Immature natural killer cell (primary cell): ENCODE results near the gene SLC52A3. TPM values are rescaled to one million over a fixed set of nuclear protein-coding genes. Genes with fewer than 3 reads are reported as not detected.
"Not testable (repeated sequence)": the region's sequence is repeated elsewhere in the genome, so short reads cannot be mapped to it uniquely, and the experiment has no call there.

Source experiments
- DNase-seq, 3 donors: peaks; one replicate each; pipeline ENCODE4 v3.0.0; 2022; ENCODE audit warnings: mixed read lengths in 1 of 3
- H3K27ac Mint-ChIP-seq, 6 donors: one replicate each; pipeline ENCODE4 v1.8.0; 2020; ENCODE audit warnings: mixed read lengths in 6 of 6, mild to moderate bottlenecking in 5 of 6, inconsistent platforms in 4 of 6, moderate library complexity in 3 of 6
- H3K27me3 Mint-ChIP-seq, 3 donors: one replicate each; pipeline ENCODE4 v1.8.0; 2020 to 2021; ENCODE audit warnings: low read depth in 3 of 3, mild to moderate bottlenecking in 3 of 3, mixed read lengths in 3 of 3, moderate library complexity in 3 of 3, inconsistent platforms in 1 of 3
- H3K36me3 Mint-ChIP-seq, 3 donors: one replicate each; pipeline ENCODE4 v1.8.0; 2020; ENCODE audit warnings: mixed read lengths in 3 of 3, inconsistent platforms in 2 of 3, mild to moderate bottlenecking in 2 of 3
- H3K4me1 Mint-ChIP-seq, 2 donors: one replicate each; pipeline ENCODE4 v1.8.0; 2020; ENCODE audit warnings: inconsistent platforms in 2 of 2, mild to moderate bottlenecking in 2 of 2, mixed read lengths in 2 of 2, moderate library complexity in 1 of 2
- H3K4me3 Mint-ChIP-seq, 5 donors: one replicate each; pipeline ENCODE4 v1.8.0; 2020; ENCODE audit warnings: mild to moderate bottlenecking in 5 of 5, mixed read lengths in 5 of 5, inconsistent platforms in 3 of 5, moderate library complexity in 3 of 5
- H3K9me3 Mint-ChIP-seq, 6 donors: one replicate each; pipeline ENCODE4 v1.8.0; 2020; ENCODE audit warnings: mild to moderate bottlenecking in 6 of 6, mixed read lengths in 6 of 6, inconsistent platforms in 4 of 6, moderate library complexity in 3 of 6
- polyA plus RNA-seq, 3 donors: library from polyadenylated mRNA; unstranded; fragments of 300-500 nt; fragmentation: Illumina TruSeq; gene quantifications; one replicate each; pipeline ENCODE4 v1.2.3, GENCODE V29; 2021

SLC52A3 gene
- polyA plus RNA-seq, 3 donors from 2014 or later: not detected

GRCh38 chr20:731891-732560 lies 36.3 kb downstream of the SLC52A3 start:
- no peaks in the 10 kb centered on the region for H3K9me3 Mint-ChIP-seq
- H3K27ac Mint-ChIP-seq: no peak overlapping the region
- no peak for DNase-seq
- no peak overlapping the region for H3K4me3 Mint-ChIP-seq
- H3K4me1 Mint-ChIP-seq: peaks cover 0 to 2% of the 10 kb centered on the region in 2 donors
- no peaks in the 10 kb centered on the region for H3K36me3 Mint-ChIP-seq
- H3K27me3 Mint-ChIP-seq: peaks cover 0 to 7% (median 4%) of the 10 kb centered on the region in 3 donors

- Mint-ChIP-seq H3K27me3 (peaks cover 4 to 9% (median 8%) of the 10 kb centered on the region in 3 donors), H3K27ac (no peak overlapping the region), H3K4me1 (peaks cover 0 to 2% of the 10 kb centered on the region in 2 donors), H3K36me3 (no peaks in the 10 kb centered on the region), H3K4me3 (no peak overlapping the region), H3K9me3 (no peaks in the 10 kb centered on the region)
- no peak for DNase-seq
These were observed 38.3 kb downstream of the SLC52A3 start for GRCh38 chr20:730005-730404.

- Mint-ChIP-seq H3K36me3 (no peaks in the 10 kb centered on the region), H3K4me3 (no peak overlapping the region), H3K9me3 (no peaks in the 10 kb centered on the region), H3K4me1 (peaks cover 0 to 2% of the 10 kb centered on the region in 2 donors), H3K27me3 (peaks cover 4 to 10% (median 9%) of the 10 kb centered on the region in 3 donors), H3K27ac (no peak overlapping the region)
- no peak for DNase-seq
These were observed 39.9 kb downstream of the SLC52A3 start for GRCh38 chr20:728256-728944.

GRCh38 chr20:726160-726559 lies 42.1 kb downstream of the SLC52A3 start:
- Mint-ChIP-seq H3K36me3 (no peaks in the 10 kb centered on the region), H3K9me3 (peaks cover 0 to 2% (median 0%) of the 10 kb centered on the region in 6 donors), H3K4me1 (peaks cover 0 to 2% of the 10 kb centered on the region in 2 donors), H3K27ac (no peak overlapping the region), H3K27me3 (peaks cover 6 to 9% (median 8%) of the 10 kb centered on the region in 3 donors), H3K4me3 (no peak overlapping the region)
- DNase-seq: no peak

- Mint-ChIP-seq H3K27me3 (peaks cover 6 to 8% (median 8%) of the 10 kb centered on the region in 3 donors), H3K27ac (no peak overlapping the region), H3K4me3 (no peak overlapping the region)
These were observed 42.8 kb downstream of the SLC52A3 start for GRCh38 chr20:725491-725890.

GRCh38 chr20:724797-725196 lies 43.5 kb downstream of the SLC52A3 start:
- not testable (repeated sequence) for H3K27ac Mint-ChIP-seq, H3K4me3 Mint-ChIP-seq, H3K27me3 Mint-ChIP-seq, H3K36me3 Mint-ChIP-seq, H3K9me3 Mint-ChIP-seq, H3K4me1 Mint-ChIP-seq, DNase-seq

More at GRCh38 chr20:725491-725890, 42.8 kb downstream of the SLC52A3 start:
- Mint-ChIP-seq H3K9me3 (peaks cover 0 to 2% (median 0%) of the 10 kb centered on the region in 6 donors), H3K36me3 (no peaks in the 10 kb centered on the region), H3K4me1 (peaks cover 0 to 2% of the 10 kb centered on the region in 2 donors)
- DNase-seq: no peak

GRCh38 chr20:723756-724155 lies 44.5 kb downstream of the SLC52A3 start:
- H3K27me3 Mint-ChIP-seq: peaks cover 2 to 8% (median 6%) of the 10 kb centered on the region in 3 donors
- peaks cover 0 to 2% (median 0%) of the 10 kb centered on the region in 6 donors for H3K9me3 Mint-ChIP-seq
- H3K4me1 Mint-ChIP-seq: no peaks in the 10 kb centered on the region
- DNase-seq: no peak
- H3K27ac Mint-ChIP-seq: no peak overlapping the region
- no peak overlapping the region for H3K4me3 Mint-ChIP-seq
- no peaks in the 10 kb centered on the region for H3K36me3 Mint-ChIP-seq

- H3K36me3 Mint-ChIP-seq: no peaks in the 10 kb centered on the region
- H3K4me3 Mint-ChIP-seq: no peak overlapping the region
- H3K27me3 Mint-ChIP-seq: peaks cover 7 to 8% (median 8%) of the 10 kb centered on the region in 3 donors
- no peak for DNase-seq
- no peaks in the 10 kb centered on the region for H3K4me1 Mint-ChIP-seq
- no peak overlapping the region for H3K27ac Mint-ChIP-seq
- peaks cover 0 to 2% (median 0%) of the 10 kb centered on the region in 6 donors for H3K9me3 Mint-ChIP-seq
These were observed 45.3 kb downstream of the SLC52A3 start for GRCh38 chr20:722822-723644.

GRCh38 chr20:721876-722275 lies 46.4 kb downstream of the SLC52A3 start:
- H3K27ac Mint-ChIP-seq: no peak overlapping the region
- no peak overlapping the region for H3K4me3 Mint-ChIP-seq
- DNase-seq: no peak
- no peaks in the 10 kb centered on the region for H3K4me1 Mint-ChIP-seq
- no peaks in the 10 kb centered on the region for H3K36me3 Mint-ChIP-seq
- peaks cover 0 to 2% (median 0%) of the 10 kb centered on the region in 6 donors for H3K9me3 Mint-ChIP-seq
- peaks cover 5 to 11% (median 7%) of the 10 kb centered on the region in 3 donors for H3K27me3 Mint-ChIP-seq

- Mint-ChIP-seq H3K27ac (no peak overlapping the region), H3K36me3 (no peaks in the 10 kb centered on the region), H3K9me3 (peaks cover 0 to 2% (median 0%) of the 10 kb centered on the region in 6 donors), H3K4me3 (no peak overlapping the region), H3K4me1 (no peaks in the 10 kb centered on the region), H3K27me3 (peaks cover 2 to 7% (median 5%) of the 10 kb centered on the region in 3 donors)
- no peak for DNase-seq
These were observed 48.5 kb downstream of the SLC52A3 start for GRCh38 chr20:719816-720215.

GRCh38 chr20:719068-719467 lies 49.2 kb downstream of the SLC52A3 start:
- Mint-ChIP-seq H3K27ac (no peak overlapping the region), H3K27me3 (peaks cover 0 to 7% (median 5%) of the 10 kb centered on the region in 3 donors), H3K36me3 (no peaks in the 10 kb centered on the region), H3K4me3 (no peak overlapping the region), H3K4me1 (no peaks in the 10 kb centered on the region), H3K9me3 (peaks cover 0 to 2% (median 0%) of the 10 kb centered on the region in 6 donors)
- no peak for DNase-seq

- H3K27ac Mint-ChIP-seq: no peak overlapping the region
- peaks cover 0 to 2% (median 0%) of the 10 kb centered on the region in 6 donors for H3K9me3 Mint-ChIP-seq
- no peaks in the 10 kb centered on the region for H3K36me3 Mint-ChIP-seq
- peaks cover 0 to 10% (median 5%) of the 10 kb centered on the region in 3 donors for H3K27me3 Mint-ChIP-seq
- H3K4me3 Mint-ChIP-seq: no peak overlapping the region
- no peak for DNase-seq
- no peaks in the 10 kb centered on the region for H3K4me1 Mint-ChIP-seq
These were observed 50.5 kb downstream of the SLC52A3 start for GRCh38 chr20:717832-718231.

- H3K36me3 Mint-ChIP-seq: peaks cover 0 to 2% (median 0%) of the 10 kb centered on the region in 3 donors
- DNase-seq: no peak
- no peak overlapping the region for H3K27ac Mint-ChIP-seq
- peaks cover 0 to 10% (median 5%) of the 10 kb centered on the region in 3 donors for H3K27me3 Mint-ChIP-seq
- peaks cover 0 to 2% (median 0%) of the 10 kb centered on the region in 6 donors for H3K9me3 Mint-ChIP-seq
- H3K4me1 Mint-ChIP-seq: no peaks in the 10 kb centered on the region
- no peak overlapping the region for H3K4me3 Mint-ChIP-seq
These were observed 51.0 kb downstream of the SLC52A3 start for GRCh38 chr20:717271-717670.
